Measurements from ENCODE around the gene GIT2.
A peak's percentile ranks its signal among the peaks of the same experiment; 100 is the strongest.
"Not testable (repeated sequence)": the region's sequence is repeated elsewhere in the genome, so short reads cannot be mapped to it uniquely, and the experiment has no call there.

GIT2 gene

GRCh38 chr12:109916045-109916444 lies 80.1 kb downstream of the GIT2 start:
- DNase-seq: no peak

DNA sequence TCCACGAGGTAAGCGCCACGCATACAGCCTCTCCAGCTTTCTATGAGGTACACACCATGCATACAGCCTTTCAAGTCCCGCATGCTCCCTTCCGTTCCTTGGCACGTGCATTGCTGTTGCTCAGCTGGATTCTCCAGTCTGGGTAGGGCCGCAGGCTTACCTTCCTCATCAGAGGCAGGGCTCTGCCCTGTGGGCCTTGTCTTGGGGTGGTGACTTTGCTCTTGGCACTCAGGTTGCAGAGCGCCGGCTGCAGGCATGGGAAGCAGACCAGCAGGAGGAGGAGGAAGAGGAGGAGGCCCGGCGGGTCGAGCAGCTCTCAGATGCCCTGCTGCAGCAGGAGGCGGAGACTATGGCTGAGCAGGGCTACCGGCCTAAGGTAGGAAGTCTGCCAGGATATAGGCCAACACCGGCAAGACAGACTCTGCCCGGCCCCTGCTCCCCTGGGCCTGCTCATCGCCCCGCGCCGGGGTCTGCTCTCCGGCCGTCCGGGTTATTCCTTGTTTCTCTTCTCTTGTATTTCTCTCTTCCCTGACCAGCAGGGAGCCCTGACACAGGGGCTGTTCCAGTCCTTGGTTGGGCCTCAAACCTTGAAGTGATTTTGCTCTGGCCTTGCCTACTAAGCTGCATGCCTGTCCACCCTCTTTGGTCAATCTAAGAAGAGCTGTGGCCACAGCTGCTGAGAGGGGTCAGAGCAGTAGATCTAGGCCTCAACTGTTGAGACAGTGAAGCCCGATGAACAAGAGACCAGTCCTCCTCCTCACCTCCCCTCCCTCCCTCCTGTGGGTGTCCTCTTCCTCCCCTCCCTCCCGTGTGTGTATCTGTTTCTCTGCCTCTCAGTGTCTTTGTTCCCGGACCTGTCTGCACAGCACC lies 80.8 kb downstream of the GIT2 start:
- DNase-seq: no peak

DNA sequence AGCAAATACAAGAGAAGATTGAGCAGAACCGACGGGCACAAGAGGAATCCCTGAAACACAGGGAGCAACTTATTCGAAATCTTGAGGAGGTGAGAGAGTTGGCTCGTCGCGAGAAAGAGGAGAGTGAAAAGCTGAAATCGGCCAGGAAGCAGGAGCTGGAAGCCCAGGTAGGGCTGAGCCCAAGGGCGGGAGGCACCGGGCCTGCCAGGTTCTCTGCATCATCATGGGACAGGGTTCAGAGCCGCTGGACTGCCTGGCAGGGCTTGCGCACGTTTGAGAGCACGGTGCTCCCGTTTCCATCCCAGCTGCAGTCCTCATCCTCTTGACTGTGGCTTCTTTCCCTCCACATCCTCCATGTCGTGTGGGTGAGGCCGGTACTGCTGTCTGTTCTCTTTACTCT lies 81.7 kb downstream of the GIT2 start:
- no peak for DNase-seq

DNA sequence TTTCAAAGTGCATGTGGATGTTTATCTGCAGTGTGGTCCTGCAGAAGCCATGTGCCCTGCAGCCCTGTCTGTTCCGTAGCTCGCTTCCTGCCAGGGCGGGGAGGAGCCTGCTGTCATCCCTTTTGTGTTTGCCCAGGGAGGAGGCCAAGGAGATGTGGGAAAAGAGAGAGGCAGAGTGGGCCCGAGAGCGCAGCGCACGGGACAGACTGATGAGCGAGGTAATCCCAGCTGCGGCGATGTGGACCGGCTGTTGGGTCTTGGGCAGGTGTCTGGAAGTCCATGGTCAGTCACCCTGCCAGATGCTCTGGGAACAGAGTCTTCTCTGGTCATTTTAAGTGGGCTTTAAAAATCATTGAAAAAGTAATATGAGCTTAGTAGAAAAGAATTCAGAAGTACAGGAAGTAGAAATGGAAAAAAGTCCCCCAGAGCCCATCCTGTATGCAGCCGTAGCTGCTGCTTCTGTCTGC lies 83.3 kb downstream of the GIT2 start:
- DNase-seq: no peak

DNA sequence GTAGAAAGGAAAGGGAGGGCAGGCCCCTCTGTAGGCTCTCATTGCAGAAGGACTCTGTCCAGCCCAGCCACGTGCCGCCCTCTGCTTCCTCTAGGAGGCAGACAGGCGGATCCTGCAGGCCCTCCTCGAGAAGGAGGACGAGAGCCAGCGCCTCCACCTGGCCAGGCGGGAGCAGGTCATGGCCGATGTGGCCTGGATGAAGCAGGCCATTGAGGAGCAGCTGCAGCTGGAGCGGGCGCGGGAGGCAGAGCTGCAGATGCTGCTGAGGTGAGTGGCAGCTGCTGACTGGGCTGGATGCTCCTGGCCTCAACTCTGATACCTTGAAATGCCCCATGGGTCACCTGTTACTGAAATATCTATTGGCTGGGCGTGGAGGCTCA lies 85.2 kb downstream of the GIT2 start:
- DNase-seq: peak; percentile 38

DNA sequence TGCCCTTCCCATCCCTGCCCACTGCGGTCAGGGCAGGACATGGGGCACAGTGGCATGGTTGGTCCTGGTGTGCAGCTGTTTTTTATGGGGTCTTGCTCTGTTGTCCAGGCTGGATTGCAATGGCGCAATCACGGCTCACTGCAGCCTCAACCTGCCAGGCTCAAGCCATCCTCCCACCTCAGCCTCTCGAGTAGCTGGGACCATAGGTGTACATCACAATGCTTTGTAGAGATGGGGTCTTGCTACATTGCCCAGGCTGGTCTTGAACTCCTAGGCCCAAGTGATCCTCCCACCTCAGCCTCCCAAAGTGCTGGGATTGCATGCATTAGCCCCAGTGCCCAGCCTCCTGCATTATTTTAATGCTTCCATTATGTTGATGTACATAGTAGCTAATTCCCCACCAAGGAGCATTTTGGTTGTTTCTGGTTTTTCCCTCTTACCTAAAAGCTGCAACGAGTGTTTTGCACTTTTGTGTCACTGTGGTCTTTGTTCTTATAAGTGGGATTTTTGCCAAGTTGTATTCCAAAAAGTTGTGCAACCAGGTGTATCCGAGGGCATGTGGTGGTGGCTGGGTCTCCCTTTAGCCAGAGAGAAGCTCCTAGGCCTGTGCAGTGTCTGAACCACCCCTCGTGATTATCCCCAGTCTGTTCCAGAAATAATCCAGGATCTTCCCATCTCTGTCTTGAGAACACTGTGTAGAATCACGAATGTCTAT lies 85.8 kb downstream of the GIT2 start:
- no peak for DNase-seq

DNA sequence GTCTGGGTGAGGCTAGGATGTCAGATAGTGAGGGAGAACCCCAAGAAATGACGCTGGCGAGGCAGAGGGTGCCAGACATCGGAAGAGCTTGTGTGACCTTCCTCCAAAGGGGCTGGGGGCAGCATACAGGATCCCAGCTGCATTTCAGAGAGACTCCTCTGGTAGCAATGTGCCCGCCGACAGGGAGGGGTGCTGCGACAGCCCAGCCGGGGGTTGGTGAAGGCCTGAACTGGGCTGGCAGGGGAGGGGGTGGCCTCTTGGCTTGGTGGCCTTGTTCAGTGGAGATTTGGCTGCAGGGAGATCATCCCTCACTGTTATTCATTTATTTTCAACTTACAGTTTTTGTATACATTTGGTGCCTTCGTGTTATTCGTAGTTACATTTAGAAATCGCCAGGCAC lies 90.9 kb downstream of the GIT2 start:
- DNase-seq: no peak

DNA sequence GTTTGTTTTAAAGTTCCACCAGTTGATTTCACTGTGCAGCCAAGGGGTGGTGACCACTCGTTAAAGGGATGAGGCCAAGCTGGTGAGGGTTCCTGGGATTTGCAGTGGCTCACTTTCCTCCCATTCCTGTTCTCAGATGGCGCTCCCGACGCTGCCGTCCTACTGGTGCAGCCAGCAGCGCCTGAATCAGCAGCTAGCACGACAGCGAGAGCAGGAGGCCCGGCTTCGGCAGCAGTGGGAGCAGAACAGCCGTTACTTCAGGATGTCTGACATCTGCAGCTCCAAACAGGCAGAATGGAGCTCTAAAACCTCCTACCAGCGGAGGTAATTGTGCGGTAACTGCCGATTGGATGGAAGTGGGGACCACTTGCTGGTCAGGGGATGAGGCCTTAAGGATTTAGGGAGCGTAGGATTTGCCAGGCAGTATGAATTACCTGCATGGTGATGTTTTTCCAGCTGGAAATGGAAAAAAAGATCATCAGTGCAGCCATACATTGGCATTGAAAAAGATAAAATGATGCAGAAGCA lies 93.2 kb downstream of the GIT2 start:
- DNase-seq: no peak

GRCh38 chr12:109900752-109901580 lies 95.2 kb downstream of the GIT2 start:
- DNase-seq: no peak

GRCh38 chr12:109899783-109900751 lies 96.1 kb downstream of the GIT2 start, which contains the start of gene TCHP:
Gene TCHP (plus strand): TSS chr12:109900274. CDS start chr12:109903027, 2,753 bp downstream.
- DNase-seq: peak; percentile 90

DNA sequence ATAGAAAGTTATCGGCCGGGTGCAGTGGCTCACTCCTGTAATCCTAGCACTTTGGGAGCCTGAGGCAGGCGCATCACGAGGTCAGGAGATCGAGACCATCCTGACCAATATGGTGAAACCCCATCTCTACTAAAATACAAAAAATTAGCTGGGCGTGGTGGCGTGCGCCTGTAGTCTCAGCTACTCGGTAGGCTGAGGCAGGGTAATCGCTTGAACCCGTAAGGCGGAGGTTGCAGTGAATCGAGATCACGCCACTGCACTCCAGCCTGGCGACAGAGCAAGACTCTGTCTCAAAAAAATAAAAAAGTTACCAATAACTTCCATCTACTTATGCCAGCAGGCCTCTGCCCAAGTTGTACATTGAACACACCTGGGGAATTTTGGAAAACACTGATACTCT lies 96.8 kb downstream of the GIT2 start:
- DNase-seq: not testable (repeated sequence)

DNA sequence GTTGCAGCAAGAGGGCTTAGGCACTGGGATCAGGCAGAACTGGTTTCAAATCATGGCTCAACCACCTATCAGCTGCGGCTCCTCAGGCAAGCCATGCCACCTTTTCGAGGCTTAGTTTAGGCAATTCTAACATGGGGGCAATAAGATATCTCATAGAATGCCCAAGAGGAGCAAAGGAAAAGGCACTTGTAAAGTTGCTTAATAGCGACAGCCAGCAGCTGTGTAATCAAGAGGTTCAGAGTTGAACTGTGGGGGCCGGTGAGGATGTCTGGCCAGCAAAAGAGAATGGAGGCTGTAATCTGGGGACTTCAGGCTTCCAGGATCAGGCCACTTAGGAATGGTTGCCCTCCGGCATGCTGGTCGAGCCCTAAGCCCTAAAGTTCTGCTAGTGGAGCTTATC lies 99.1 kb downstream of the GIT2 start:
- no peak for DNase-seq

DNA sequence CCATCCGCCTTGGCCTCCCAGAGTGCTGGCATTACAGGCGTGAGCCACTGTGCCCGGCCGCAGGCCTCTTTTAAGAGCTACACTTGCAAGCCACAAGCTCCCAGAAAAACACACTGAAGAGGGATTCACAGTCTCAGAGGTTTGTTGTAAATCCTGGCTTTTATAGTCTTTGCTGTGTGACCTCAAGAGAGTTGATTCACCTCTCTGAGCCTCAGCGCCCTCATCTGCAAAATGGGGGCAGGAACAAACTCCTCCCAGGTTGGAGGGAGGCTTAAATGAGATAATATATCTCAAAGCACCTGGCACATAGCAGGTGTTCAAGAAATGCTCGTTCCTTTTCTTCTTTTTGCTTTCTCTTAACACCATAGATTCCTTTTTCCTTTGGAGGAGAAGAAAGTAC lies 100.0 kb downstream of the GIT2 start:
- no peak for DNase-seq

GRCh38 chr12:109894939-109895338 lies 101.2 kb downstream of the GIT2 start:
- DNase-seq: no peak

DNA sequence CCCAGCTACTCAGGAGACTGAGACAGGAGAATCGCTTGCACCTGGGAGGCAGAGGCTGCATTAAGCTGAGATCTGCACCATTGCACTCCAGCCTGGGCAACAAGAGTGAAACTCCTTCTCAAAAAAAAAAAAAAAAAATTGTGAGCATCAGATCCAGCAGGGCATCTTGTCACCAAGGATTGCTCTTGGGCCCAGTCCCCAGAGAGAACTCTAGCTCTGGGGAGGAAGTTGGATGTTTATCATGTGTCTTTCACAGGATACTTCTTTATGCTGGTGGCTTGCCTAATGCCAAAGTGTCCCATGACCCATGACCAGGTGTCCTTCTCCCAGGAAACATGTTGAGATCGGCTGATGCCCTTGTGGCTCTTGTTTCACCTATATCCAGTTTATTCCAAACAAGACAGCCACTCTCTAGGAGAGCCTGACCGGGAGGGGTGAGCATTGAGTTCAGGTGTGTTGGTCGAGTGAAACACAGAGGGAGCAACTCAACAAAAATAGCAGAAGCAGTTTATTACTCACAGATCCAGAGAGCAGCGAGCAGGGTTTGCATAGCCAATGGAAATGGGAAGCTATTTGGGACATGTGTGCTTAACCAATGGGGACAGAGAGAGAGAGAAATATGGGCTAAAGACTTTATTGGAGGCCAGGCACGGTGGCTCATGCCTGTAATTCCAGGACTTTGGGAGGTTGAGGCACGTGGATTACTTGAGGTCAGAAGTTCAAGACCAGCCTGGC lies 102.7 kb downstream of the GIT2 start:
- DNase-seq: peak; percentile 52

GRCh38 chr12:109892748-109893147 lies 103.4 kb downstream of the GIT2 start:
- DNase-seq: peak; percentile 75

GRCh38 chr12:109892165-109892715 lies 103.9 kb downstream of the GIT2 start:
- no peak for DNase-seq

DNA sequence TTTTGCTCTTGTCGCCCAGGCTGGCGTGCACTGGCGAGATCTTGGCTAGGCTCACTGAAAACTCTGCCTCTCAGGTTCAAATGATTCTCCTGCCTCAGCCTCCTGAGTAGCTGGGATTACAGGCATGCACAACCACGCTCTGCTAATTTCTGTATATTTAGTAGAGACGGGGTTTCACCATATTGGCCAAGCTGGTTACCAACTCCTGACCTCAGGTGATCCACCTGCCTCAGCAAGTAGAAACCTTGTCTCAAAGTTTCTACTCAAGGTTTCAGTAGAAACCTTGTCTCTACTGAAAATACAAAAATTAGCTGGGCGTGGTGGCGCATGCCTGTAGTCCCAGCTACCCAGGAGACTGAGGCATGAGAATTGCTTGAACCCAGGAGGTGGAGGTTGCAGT lies 104.4 kb downstream of the GIT2 start:
- DNase-seq: peak; percentile 36

DNA sequence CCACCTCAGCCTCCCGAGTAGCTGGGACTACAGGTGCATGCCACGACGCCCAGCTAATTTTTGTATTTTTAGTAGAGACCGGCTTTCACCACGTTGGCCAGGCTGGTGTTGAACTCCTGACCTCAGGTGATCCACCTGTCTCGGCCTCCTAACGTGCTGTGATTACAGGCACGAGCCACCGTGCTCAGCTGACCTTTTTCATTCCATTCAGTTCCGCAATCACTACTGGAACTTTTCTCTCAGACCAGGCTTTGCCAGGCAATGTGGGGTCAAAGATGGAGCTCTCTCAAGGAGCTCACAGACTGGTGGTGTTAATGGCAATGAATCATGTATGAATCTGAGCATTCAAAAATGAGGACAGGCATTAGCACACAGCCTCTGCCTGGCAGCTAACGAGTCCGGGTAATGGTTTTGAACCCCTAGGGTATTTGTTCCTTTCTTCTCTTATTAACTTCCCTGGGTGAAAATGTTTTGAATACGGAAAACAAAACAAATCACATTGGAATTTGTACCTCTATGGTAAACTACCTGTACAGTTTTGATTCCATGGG lies 105.5 kb downstream of the GIT2 start:
- DNase-seq: no peak

Measured in RPMI8226 (cell line).